Neural progenitor cell (in vitro differentiated cells): ENCODE measurements around the gene TGIF2.
"Not testable (repeated sequence)": the region's sequence is repeated elsewhere in the genome, so short reads cannot be mapped to it uniquely, and the experiment has no call there.

ENCODE experiments used
- EZH2 ChIP-seq: fragments of 200-600 bp; sonication (generic); IDR thresholded peaks from 2 replicates; pipeline ENCODE4 v1.6.1; 2017; ENCODE audit warnings: antibody characterized with exemption, mild to moderate bottlenecking, moderate library complexity
- TF ChIP-seq, protein P1 (sequence below): fragments of 200-600 bp; sonication (generic); IDR thresholded peaks from 2 replicates; pipeline ENCODE4 v1.5.1; 2017; ENCODE audit warnings: antibody characterized with exemption, mild to moderate bottlenecking

- TF ChIP-seq, protein P1, sequence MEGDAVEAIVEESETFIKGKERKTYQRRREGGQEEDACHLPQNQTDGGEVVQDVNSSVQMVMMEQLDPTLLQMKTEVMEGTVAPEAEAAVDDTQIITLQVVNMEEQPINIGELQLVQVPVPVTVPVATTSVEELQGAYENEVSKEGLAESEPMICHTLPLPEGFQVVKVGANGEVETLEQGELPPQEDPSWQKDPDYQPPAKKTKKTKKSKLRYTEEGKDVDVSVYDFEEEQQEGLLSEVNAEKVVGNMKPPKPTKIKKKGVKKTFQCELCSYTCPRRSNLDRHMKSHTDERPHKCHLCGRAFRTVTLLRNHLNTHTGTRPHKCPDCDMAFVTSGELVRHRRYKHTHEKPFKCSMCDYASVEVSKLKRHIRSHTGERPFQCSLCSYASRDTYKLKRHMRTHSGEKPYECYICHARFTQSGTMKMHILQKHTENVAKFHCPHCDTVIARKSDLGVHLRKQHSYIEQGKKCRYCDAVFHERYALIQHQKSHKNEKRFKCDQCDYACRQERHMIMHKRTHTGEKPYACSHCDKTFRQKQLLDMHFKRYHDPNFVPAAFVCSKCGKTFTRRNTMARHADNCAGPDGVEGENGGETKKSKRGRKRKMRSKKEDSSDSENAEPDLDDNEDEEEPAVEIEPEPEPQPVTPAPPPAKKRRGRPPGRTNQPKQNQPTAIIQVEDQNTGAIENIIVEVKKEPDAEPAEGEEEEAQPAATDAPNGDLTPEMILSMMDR: not testable (repeated sequence)
- not testable (repeated sequence) for TF ChIP-seq EZH2
Observed at GRCh38 chr20:36608388-36608728, 35.0 kb downstream of the TGIF2 start.
